Endothelial cell of umbilical vein (primary cell): ENCODE results near the gene IL6ST.

ENCODE experiments used
- POLR2A ChIP-seq: IDR thresholded peaks from 2 replicates; pipeline ENCODE4 v1.6.1; 2012; ENCODE audit warnings: low read depth, mild to moderate bottlenecking, control low read depth, low read length
- POLR2AphosphoS5 ChIP-seq: IDR thresholded peaks from 2 replicates; pipeline ENCODE4 v1.6.1; 2012; ENCODE audit warnings: low read depth, mild to moderate bottlenecking, control low read depth, low read length, moderate library complexity; ENCODE audit not compliant: insufficient read depth
- TF ChIP-seq, protein P1 (sequence below), 2 donors: IDR thresholded peaks; 1 replicate in 1 of 2; 2 replicates in 1 of 2; pipeline ENCODE4 v1.5.1; 2011; ENCODE audit warnings: low read length in 2 of 2, mild to moderate bottlenecking in 2 of 2, moderate library complexity in 2 of 2, control low read depth in 1 of 2, inconsistent platforms in 1 of 2, low read depth in 1 of 2; ENCODE audit not compliant: insufficient read depth in 1 of 2; ENCODE audit errors: extremely low read depth in 1 of 2
- TF ChIP-seq, protein P2 (sequence below): IDR thresholded peaks from 2 replicates; pipeline ENCODE4 v1.6.1; 2011; ENCODE audit not compliant: insufficient read depth, insufficient read length

DNA sequence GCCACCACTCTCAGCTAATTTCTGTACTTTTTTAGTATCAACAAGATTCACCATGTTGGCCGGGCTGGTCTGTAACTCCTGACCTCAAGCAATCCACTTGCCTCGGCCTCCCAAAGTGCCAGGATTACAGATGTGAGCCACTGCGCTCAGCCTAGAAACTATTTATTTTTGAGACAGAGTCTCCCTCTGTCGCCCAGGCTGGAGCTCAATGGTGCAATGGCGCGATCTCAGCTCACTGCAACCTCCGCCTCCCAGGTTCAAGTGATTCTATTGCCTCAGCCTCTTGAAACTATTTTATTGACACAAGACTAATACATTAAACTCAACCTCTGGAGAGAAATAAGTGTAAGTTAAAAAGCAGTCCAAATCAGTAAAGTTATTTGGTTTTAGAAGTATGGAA, 34.0 kb downstream of the IL6ST start:
- TF ChIP-seq, protein P1, sequence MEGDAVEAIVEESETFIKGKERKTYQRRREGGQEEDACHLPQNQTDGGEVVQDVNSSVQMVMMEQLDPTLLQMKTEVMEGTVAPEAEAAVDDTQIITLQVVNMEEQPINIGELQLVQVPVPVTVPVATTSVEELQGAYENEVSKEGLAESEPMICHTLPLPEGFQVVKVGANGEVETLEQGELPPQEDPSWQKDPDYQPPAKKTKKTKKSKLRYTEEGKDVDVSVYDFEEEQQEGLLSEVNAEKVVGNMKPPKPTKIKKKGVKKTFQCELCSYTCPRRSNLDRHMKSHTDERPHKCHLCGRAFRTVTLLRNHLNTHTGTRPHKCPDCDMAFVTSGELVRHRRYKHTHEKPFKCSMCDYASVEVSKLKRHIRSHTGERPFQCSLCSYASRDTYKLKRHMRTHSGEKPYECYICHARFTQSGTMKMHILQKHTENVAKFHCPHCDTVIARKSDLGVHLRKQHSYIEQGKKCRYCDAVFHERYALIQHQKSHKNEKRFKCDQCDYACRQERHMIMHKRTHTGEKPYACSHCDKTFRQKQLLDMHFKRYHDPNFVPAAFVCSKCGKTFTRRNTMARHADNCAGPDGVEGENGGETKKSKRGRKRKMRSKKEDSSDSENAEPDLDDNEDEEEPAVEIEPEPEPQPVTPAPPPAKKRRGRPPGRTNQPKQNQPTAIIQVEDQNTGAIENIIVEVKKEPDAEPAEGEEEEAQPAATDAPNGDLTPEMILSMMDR (IDR thresholded peaks at IDR 0.05; ENCODE audit: extremely low read depth in 1 of 2, insufficient read depth in 1 of 2, low read depth in 1 of 2, low read length in 2 of 2), result no peak
- TF ChIP-seq, protein P2, sequence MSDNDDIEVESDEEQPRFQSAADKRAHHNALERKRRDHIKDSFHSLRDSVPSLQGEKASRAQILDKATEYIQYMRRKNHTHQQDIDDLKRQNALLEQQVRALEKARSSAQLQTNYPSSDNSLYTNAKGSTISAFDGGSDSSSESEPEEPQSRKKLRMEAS, result no peak
- TF ChIP-seq POLR2AphosphoS5 (no peak), POLR2A (no peak)
